GM23338 (cell line): Measurements from ENCODE around the gene MUC6. TPM values are rescaled to one million over a fixed set of nuclear protein-coding genes. Genes with fewer than 3 reads are reported as not detected.

Experiments used
- ATAC-seq: fragments of 200-7000 bp; cut with Tn5 transposase; 3 replicates; pipeline ENCODE4 v1.9.1; 2020
- DNase-seq: peaks from one replicate; pipeline ENCODE4 v3.0.0-alpha.2; 2015; ENCODE audit warnings: low spot score
- H2AFZ ChIP-seq: fragments of 200-600 bp; sonication (generic); 2 replicates; pipeline ENCODE4 v1.8.0; 2016; ENCODE audit warnings: antibody characterized with exemption, mild to moderate bottlenecking, moderate library complexity
- H3F3A ChIP-seq: fragments of 200-600 bp; sonication (generic); replicated peaks from 2 replicates; pipeline ENCODE4 v1.8.0; 2017; ENCODE audit warnings: antibody characterized with exemption, mixed run types, low read depth
- H3K27ac ChIP-seq: fragments of 200-600 bp; sonication (generic); 2 replicates; pipeline ENCODE4 v1.6.1; 2016; ENCODE audit warnings: low read depth
- H3K27me3 ChIP-seq: fragments of 200-600 bp; sonication (generic); 2 replicates; pipeline ENCODE4 v1.8.0; 2016; ENCODE audit warnings: mild to moderate bottlenecking, mixed run types, moderate library complexity; ENCODE audit not compliant: insufficient read depth
- H3K36me3 ChIP-seq: fragments of 200-600 bp; sonication (generic); 2 replicates; pipeline ENCODE4 v1.8.0; 2016; ENCODE audit warnings: mild to moderate bottlenecking; ENCODE audit not compliant: insufficient read depth
- H3K4me1 ChIP-seq: fragments of 200-600 bp; sonication (generic); 2 replicates; pipeline ENCODE4 v1.8.0; 2016; ENCODE audit warnings: mild to moderate bottlenecking, moderate library complexity; ENCODE audit not compliant: insufficient read depth
- H3K4me2 ChIP-seq: fragments of 200-600 bp; sonication (generic); 2 replicates; pipeline ENCODE4 v1.7.1; 2017; ENCODE audit warnings: mixed run types
- H3K4me3 ChIP-seq: fragments of 200-600 bp; sonication (generic); 2 replicates; pipeline ENCODE4 v1.6.1; 2016; ENCODE audit warnings: mixed run types
- H3K79me2 ChIP-seq: fragments of 200-600 bp; sonication (generic); replicated peaks from 2 replicates; pipeline ENCODE4 v1.8.0; 2017; ENCODE audit warnings: mild to moderate bottlenecking; ENCODE audit not compliant: insufficient read depth
- H3K9me2 ChIP-seq: fragments of 200-600 bp; sonication (generic); 2 replicates; pipeline ENCODE4 v1.8.0; 2017; ENCODE audit not compliant: insufficient read depth
- H4K20me1 ChIP-seq: fragments of 200-600 bp; sonication (generic); replicated peaks from 2 replicates; pipeline ENCODE4 v1.8.0; 2017; ENCODE audit warnings: mild to moderate bottlenecking; ENCODE audit not compliant: insufficient read depth
- H3K27ac Mint-ChIP-seq: 2 replicates; pipeline ENCODE4 v1.8.0; 2020; ENCODE audit warnings: inconsistent platforms, mild to moderate bottlenecking, moderate library complexity, mixed read lengths
- H3K27me3 Mint-ChIP-seq: 3 replicates; pipeline ENCODE4 v1.8.0; 2022; ENCODE audit warnings: low read depth, mild to moderate bottlenecking, moderate library complexity, mixed read lengths, inconsistent platforms; ENCODE audit not compliant: insufficient read depth, poor library complexity
- H3K36me3 Mint-ChIP-seq: 3 replicates; pipeline ENCODE4 v1.8.0; 2021; ENCODE audit warnings: low read depth, mild to moderate bottlenecking, inconsistent platforms, moderate library complexity, mixed read lengths
- H3K4me1 Mint-ChIP-seq: 3 replicates; pipeline ENCODE4 v1.8.0; 2020; ENCODE audit warnings: mild to moderate bottlenecking, inconsistent platforms, mixed read lengths
- H3K4me3 Mint-ChIP-seq: 3 replicates; pipeline ENCODE4 v1.8.0; 2021; ENCODE audit warnings: moderate library complexity, mild to moderate bottlenecking, inconsistent platforms, mixed read lengths
- H3K9me3 Mint-ChIP-seq: 3 replicates; pipeline ENCODE4 v1.8.0; 2020; ENCODE audit warnings: moderate library complexity, mild to moderate bottlenecking, inconsistent platforms, mixed read lengths
- CTCF ChIP-seq, 2 experiments: fragments of 200-600 bp in 1 of 2; sonication (generic) in 1 of 2; conservative IDR thresholded peaks; 2 replicates each; pipeline versions ENCODE4 v1.5.1 to v1.6.1; 2016 to 2017; ENCODE audit warnings: antibody characterized with exemption in 2 of 2, low read depth in 2 of 2, mild to moderate bottlenecking in 2 of 2, moderate library complexity in 1 of 2
- ETS1 ChIP-seq: IDR thresholded peaks from 2 replicates; pipeline ENCODE4 v1.6.1; 2016; ENCODE audit warnings: antibody characterized with exemption
- EZH2phosphoT487 ChIP-seq: fragments of 200-600 bp; sonication (generic); IDR thresholded peaks from one replicate; pipeline ENCODE4 v1.8.1; 2018; ENCODE audit warnings: antibody characterized with exemption; ENCODE audit not compliant: unreplicated experiment
- JUNB ChIP-seq: IDR thresholded peaks from one replicate; pipeline ENCODE4 v1.6.1; 2016; ENCODE audit warnings: antibody characterized with exemption; ENCODE audit not compliant: unreplicated experiment
- POLR2AphosphoS5 ChIP-seq: IDR thresholded peaks from 2 replicates; pipeline ENCODE4 v1.6.1; 2016; ENCODE audit warnings: antibody characterized with exemption, low read depth
- REST ChIP-seq: IDR thresholded peaks from one replicate; pipeline ENCODE4 v1.6.1; 2018; ENCODE audit warnings: antibody characterized with exemption; ENCODE audit not compliant: unreplicated experiment
- STAT1 ChIP-seq: IDR thresholded peaks from one replicate; pipeline ENCODE4 v1.6.1; 2016; ENCODE audit warnings: antibody characterized with exemption; ENCODE audit not compliant: unreplicated experiment
- ZNF114 ChIP-seq: fragments of 250-450 bp; sonication (Bioruptor Pico); IDR thresholded peaks from 2 replicates; pipeline ENCODE4 v1.5.0; 2020; ENCODE audit warnings: mild to moderate bottlenecking, moderate library complexity
- polyA plus RNA-seq: library from polyadenylated mRNA; unstranded; fragments of >200 nt; fragmentation: Nextera tagmentation; extraction: Ambion mirVana; gene quantifications from 2 replicates; pipeline ENCODE4 v1.2.1, GENCODE V29; 2016
- total RNA-seq: library from RNA; depleted of rRNA; stranded (reverse); fragments of >200 nt; shearing (Covaris generic); gene quantifications from 2 replicates; pipeline ENCODE4 v1.2.3, GENCODE V29; 2014

MUC6 gene
- total and polyA plus RNA-seq, 2 experiments from 2014 or later = not detected

GRCh38 chr11:1040428-1041148 lies 4.1 kb upstream of the MUC6 start:
- Histone ChIP-seq H4K20me1 (no peaks in the 10 kb centered on the region), H3K4me2 (no peak overlapping the region), H3K9me2 (no peaks in the 10 kb centered on the region), H3K4me3 (no peak overlapping the region), H3K4me1 (no peaks in the 10 kb centered on the region), H3K36me3 (no peaks in the 10 kb centered on the region), H3K79me2 (no peaks in the 10 kb centered on the region), H3F3A (no peaks in the 10 kb centered on the region), H3K27me3 (no peaks in the 10 kb centered on the region), H3K27ac (no peak overlapping the region), H2AFZ (no peak overlapping the region)
- TF ChIP-seq REST (no peak), POLR2AphosphoS5 (no peak), EZH2phosphoT487 (no peak)
- H3K4me1 Mint-ChIP-seq = no peaks in the 10 kb centered on the region
- peaks cover 2% of the 10 kb centered on the region; the same call in 2 of the 3 replicates for H3K9me3 Mint-ChIP-seq
- ATAC-seq (no peak), DNase-seq (no peak)
- H3K4me3 Mint-ChIP-seq = no peak overlapping the region
- peaks cover 3% of the 10 kb centered on the region for H3K27me3 Mint-ChIP-seq
- no peak overlapping the region for H3K27ac Mint-ChIP-seq
- no peaks in the 10 kb centered on the region; the same call in 2 of the 3 replicates for H3K36me3 Mint-ChIP-seq

- Histone ChIP-seq H3K27me3 (no peaks in the 10 kb centered on the region), H3K9me2 (no peaks in the 10 kb centered on the region), H3F3A (no peaks in the 10 kb centered on the region), H4K20me1 (no peaks in the 10 kb centered on the region), H2AFZ (no peak overlapping the region), H3K27ac (no peak overlapping the region), H3K36me3 (no peaks in the 10 kb centered on the region), H3K4me1 (no peaks in the 10 kb centered on the region), H3K4me3 (no peak overlapping the region), H3K79me2 (no peaks in the 10 kb centered on the region), H3K4me2 (no peak overlapping the region)
- H3K4me1 Mint-ChIP-seq = no peaks in the 10 kb centered on the region
- H3K36me3 Mint-ChIP-seq = no peaks in the 10 kb centered on the region; the same call in 2 of the 3 replicates
- no peak overlapping the region for H3K27ac Mint-ChIP-seq
- H3K9me3 Mint-ChIP-seq = peaks cover 2% of the 10 kb centered on the region; the same call in 1 of the 3 replicates
- peaks cover 3% of the 10 kb centered on the region for H3K27me3 Mint-ChIP-seq
- H3K4me3 Mint-ChIP-seq = no peak overlapping the region
- DNase-seq (no peak), ATAC-seq (no peak)
- TF ChIP-seq POLR2AphosphoS5 (no peak), EZH2phosphoT487 (no peak), ZNF114 (no peak), CTCF (conservative IDR thresholded peaks at IDR 0.05; ENCODE audit: low read depth in 2 of 2) (no peak), JUNB (no peak), STAT1 (no peak), ETS1 (no peak), REST (no peak)
Observed at GRCh38 chr11:1039481-1040427, 3.2 kb upstream of the MUC6 start.
